Mesodermal cell (in vitro differentiated cells): ENCODE measurements around the gene NUDT3.

Source experiments
- H3K27ac ChIP-seq: 2 replicates; pipeline ENCODE4 v1.7.0; 2013; ENCODE audit warnings: mild to moderate bottlenecking, low read depth, low read length, moderate library complexity; ENCODE audit not compliant: severe bottlenecking
- H3K36me3 ChIP-seq: 2 replicates; pipeline ENCODE4 v1.7.1; 2013; ENCODE audit warnings: mild to moderate bottlenecking, low read length, moderate library complexity; ENCODE audit not compliant: control insufficient read depth, insufficient read depth
- H3K4me1 ChIP-seq: one replicate; pipeline ENCODE4 v1.7.1; 2013; ENCODE audit warnings: mild to moderate bottlenecking, low read length; ENCODE audit not compliant: insufficient read depth, control insufficient read depth, poor library complexity, severe bottlenecking
- H3K4me3 ChIP-seq: 2 replicates; pipeline ENCODE4 v1.7.0; 2013; ENCODE audit warnings: low read length, control low read depth, mild to moderate bottlenecking; ENCODE audit not compliant: insufficient read depth, poor library complexity, severe bottlenecking; ENCODE audit errors: extremely low read depth
- H3K9me3 ChIP-seq: 2 replicates; pipeline ENCODE4 v1.7.1; 2013; ENCODE audit warnings: mild to moderate bottlenecking, low read length, moderate library complexity; ENCODE audit not compliant: control insufficient read depth
- WGBS, 2 experiments: methylation state at CpG; one replicate each; pipeline ENCODE4 v1.1.5; 2013; ENCODE audit warnings: missing lambda C conversion rate in 2 of 2; ENCODE audit not compliant: insufficient coverage in 2 of 2; 5-methylcytosine and 5-hydroxymethylcytosine counted together

Gene NUDT3

GRCh38 chr6:34243131-34243771 is 149.2 kb downstream of the NUDT3 start:
- 80 to 100% methylated on average over 1 to 3 of the region's 5 CpGs for WGBS, 2 experiments
- H3K27ac ChIP-seq, result peak overlapping the region; percentile 98
- no peaks in the 10 kb centered on the region for H3K9me3 ChIP-seq
- H3K4me3 ChIP-seq, result no peak overlapping the region
- peaks cover 68% of the 10 kb centered on the region for H3K36me3 ChIP-seq
- H3K4me1 ChIP-seq, result peaks cover 60% of the 10 kb centered on the region

GRCh38 chr6:34242252-34243130 is 150.0 kb downstream of the NUDT3 start:
- Histone ChIP-seq H3K27ac (peak overlapping the region; percentile 98), H3K9me3 (no peaks in the 10 kb centered on the region), H3K4me3 (no peak overlapping the region), H3K4me1 (peaks cover 60% of the 10 kb centered on the region), H3K36me3 (peaks cover 69% of the 10 kb centered on the region)
- WGBS, 2 experiments, result 95 to 98% methylated on average over 6 of the region's 7 CpGs

GRCh38 chr6:34241351-34242215 is 150.9 kb downstream of the NUDT3 start:
- peaks cover 60% of the 10 kb centered on the region for H3K4me1 ChIP-seq
- 95 to 99% methylated on average over 6 to 7 of the region's 13 CpGs for WGBS, 2 experiments
- peaks cover 65% of the 10 kb centered on the region for H3K36me3 ChIP-seq
- H3K9me3 ChIP-seq, result no peaks in the 10 kb centered on the region
- H3K27ac ChIP-seq, result peak overlapping the region; percentile 29
- no peak overlapping the region for H3K4me3 ChIP-seq

GRCh38 chr6:34240329-34241248 is 151.9 kb downstream of the NUDT3 start:
- Histone ChIP-seq H3K27ac (no peak overlapping the region), H3K9me3 (no peaks in the 10 kb centered on the region), H3K4me1 (peaks cover 56% of the 10 kb centered on the region), H3K4me3 (no peak overlapping the region), H3K36me3 (peaks cover 59% of the 10 kb centered on the region)
- WGBS, 2 experiments, result 90 to 92% methylated on average over 14 to 15 of the region's 22 CpGs

GRCh38 chr6:34239893-34240292 is 152.6 kb downstream of the NUDT3 start:
- Histone ChIP-seq H3K9me3 (no peaks in the 10 kb centered on the region), H3K36me3 (peaks cover 59% of the 10 kb centered on the region), H3K4me3 (peak overlapping the region; percentile 74), H3K4me1 (peaks cover 51% of the 10 kb centered on the region), H3K27ac (peak overlapping the region; percentile 11)
- WGBS, 2 experiments, result 100% methylated on average over 1 of the region's 2 CpGs

GRCh38 chr6:34239500-34239825 is 153.0 kb downstream of the NUDT3 start:
- no peak overlapping the region for H3K27ac ChIP-seq
- H3K9me3 ChIP-seq, result no peaks in the 10 kb centered on the region
- WGBS, 2 experiments, result 53 to 72% methylated on average over 2 to 3 of the region's 3 CpGs
- peaks cover 51% of the 10 kb centered on the region for H3K4me1 ChIP-seq
- peak overlapping the region; percentile 74 for H3K4me3 ChIP-seq
- H3K36me3 ChIP-seq, result peaks cover 59% of the 10 kb centered on the region

GRCh38 chr6:34238585-34239499 is 153.6 kb downstream of the NUDT3 start:
- H3K4me3 ChIP-seq, result peak overlapping the region; percentile 74

GRCh38 chr6:34237722-34238584 is 154.5 kb downstream of the NUDT3 start:
- H3K27ac ChIP-seq, result peak overlapping the region; percentile 32
- 0% methylated on average over 22 to 48 of the region's 64 CpGs for WGBS, 2 experiments
- H3K9me3 ChIP-seq, result no peaks in the 10 kb centered on the region
- H3K4me1 ChIP-seq, result peaks cover 45% of the 10 kb centered on the region
- H3K36me3 ChIP-seq, result peaks cover 45% of the 10 kb centered on the region
- peak overlapping the region; percentile 74 for H3K4me3 ChIP-seq

More at GRCh38 chr6:34238585-34239499, 153.6 kb downstream of the NUDT3 start:
- WGBS, 2 experiments, result 4 to 13% methylated on average over 11 to 13 of the region's 14 CpGs
- Histone ChIP-seq H3K27ac (peak overlapping the region; percentile 32), H3K36me3 (peaks cover 53% of the 10 kb centered on the region), H3K9me3 (no peaks in the 10 kb centered on the region), H3K4me1 (peaks cover 51% of the 10 kb centered on the region)
